Measurements from ENCODE around the gene TMEM240.

The TMEM240 gene

GRCh38 chr1:1534401-1535154 is 5.8 kb downstream of the TMEM240 start:
- TF ChIP-seq, protein P1, sequence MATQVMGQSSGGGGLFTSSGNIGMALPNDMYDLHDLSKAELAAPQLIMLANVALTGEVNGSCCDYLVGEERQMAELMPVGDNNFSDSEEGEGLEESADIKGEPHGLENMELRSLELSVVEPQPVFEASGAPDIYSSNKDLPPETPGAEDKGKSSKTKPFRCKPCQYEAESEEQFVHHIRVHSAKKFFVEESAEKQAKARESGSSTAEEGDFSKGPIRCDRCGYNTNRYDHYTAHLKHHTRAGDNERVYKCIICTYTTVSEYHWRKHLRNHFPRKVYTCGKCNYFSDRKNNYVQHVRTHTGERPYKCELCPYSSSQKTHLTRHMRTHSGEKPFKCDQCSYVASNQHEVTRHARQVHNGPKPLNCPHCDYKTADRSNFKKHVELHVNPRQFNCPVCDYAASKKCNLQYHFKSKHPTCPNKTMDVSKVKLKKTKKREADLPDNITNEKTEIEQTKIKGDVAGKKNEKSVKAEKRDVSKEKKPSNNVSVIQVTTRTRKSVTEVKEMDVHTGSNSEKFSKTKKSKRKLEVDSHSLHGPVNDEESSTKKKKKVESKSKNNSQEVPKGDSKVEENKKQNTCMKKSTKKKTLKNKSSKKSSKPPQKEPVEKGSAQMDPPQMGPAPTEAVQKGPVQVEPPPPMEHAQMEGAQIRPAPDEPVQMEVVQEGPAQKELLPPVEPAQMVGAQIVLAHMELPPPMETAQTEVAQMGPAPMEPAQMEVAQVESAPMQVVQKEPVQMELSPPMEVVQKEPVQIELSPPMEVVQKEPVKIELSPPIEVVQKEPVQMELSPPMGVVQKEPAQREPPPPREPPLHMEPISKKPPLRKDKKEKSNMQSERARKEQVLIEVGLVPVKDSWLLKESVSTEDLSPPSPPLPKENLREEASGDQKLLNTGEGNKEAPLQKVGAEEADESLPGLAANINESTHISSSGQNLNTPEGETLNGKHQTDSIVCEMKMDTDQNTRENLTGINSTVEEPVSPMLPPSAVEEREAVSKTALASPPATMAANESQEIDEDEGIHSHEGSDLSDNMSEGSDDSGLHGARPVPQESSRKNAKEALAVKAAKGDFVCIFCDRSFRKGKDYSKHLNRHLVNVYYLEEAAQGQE (IDR thresholded peaks at IDR 0.05; ENCODE audit: low read depth): no peak

GRCh38 chr1:1531947-1532346 is 8.5 kb downstream of the TMEM240 start:
- TF ChIP-seq TAF1 (IDR thresholded peaks at IDR 0.05; ENCODE audit: low read depth): no peak
- no peak for TF ChIP-seq EGR1 (IDR thresholded peaks at IDR 0.05)
- TF ChIP-seq RAD21 (IDR thresholded peaks at IDR 0.05; ENCODE audit: low read depth): no peak
- TF ChIP-seq, protein P2, sequence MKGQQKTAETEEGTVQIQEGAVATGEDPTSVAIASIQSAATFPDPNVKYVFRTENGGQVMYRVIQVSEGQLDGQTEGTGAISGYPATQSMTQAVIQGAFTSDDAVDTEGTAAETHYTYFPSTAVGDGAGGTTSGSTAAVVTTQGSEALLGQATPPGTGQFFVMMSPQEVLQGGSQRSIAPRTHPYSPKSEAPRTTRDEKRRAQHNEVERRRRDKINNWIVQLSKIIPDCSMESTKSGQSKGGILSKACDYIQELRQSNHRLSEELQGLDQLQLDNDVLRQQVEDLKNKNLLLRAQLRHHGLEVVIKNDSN (IDR thresholded peaks at IDR 0.05): no peak
- no peak for TF ChIP-seq TEAD4 (IDR thresholded peaks at IDR 0.05)
- no peak for TF ChIP-seq NFIC (IDR thresholded peaks at IDR 0.05)
- TF ChIP-seq, protein P1 (IDR thresholded peaks at IDR 0.05; ENCODE audit: low read depth): no peak
- TF ChIP-seq ZBTB7A (IDR thresholded peaks at IDR 0.05; ENCODE audit: low read depth): no peak
- TF ChIP-seq YY1 (IDR thresholded peaks at IDR 0.05; ENCODE audit: low read depth): no peak
- TF ChIP-seq, protein P3, sequence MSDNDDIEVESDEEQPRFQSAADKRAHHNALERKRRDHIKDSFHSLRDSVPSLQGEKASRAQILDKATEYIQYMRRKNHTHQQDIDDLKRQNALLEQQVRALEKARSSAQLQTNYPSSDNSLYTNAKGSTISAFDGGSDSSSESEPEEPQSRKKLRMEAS (IDR thresholded peaks at IDR 0.05): no peak
- no peak for TF ChIP-seq EP300 (IDR thresholded peaks at IDR 0.05; ENCODE audit: borderline replicate concordance)
- no peak for TF ChIP-seq TCF12 (IDR thresholded peaks at IDR 0.05; ENCODE audit: low read depth)
- no peak for TF ChIP-seq CREB1 (IDR thresholded peaks at IDR 0.05; ENCODE audit: low read depth)
- TF ChIP-seq FOXM1 (IDR thresholded peaks at IDR 0.05; ENCODE audit: borderline replicate concordance, low read depth): no peak

DNA sequence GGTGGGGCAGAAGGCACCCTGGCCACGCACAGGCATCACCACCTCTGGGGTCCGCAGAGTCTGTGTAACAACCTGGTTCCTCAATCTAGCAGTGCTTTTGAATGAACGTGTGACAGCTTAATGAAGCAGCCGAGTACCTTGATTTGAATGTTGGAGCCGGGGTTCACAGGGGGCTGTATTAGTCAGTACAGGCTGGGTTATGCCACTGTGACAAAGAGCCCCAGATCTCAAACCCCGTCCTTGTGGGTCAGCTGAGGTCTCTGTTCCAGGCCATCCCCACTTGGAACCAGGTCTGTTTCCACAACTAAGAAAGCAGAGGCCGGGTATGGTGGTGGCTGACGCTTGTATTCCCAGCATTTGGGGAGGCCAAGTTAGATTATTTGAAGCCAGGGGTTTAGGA is 10.5 kb downstream of the TMEM240 start:
- no peak for TF ChIP-seq TCF12 (IDR thresholded peaks at IDR 0.05; ENCODE audit: low read depth)
- TF ChIP-seq RAD21 (IDR thresholded peaks at IDR 0.05; ENCODE audit: low read depth): no peak
- TF ChIP-seq, protein P2 (IDR thresholded peaks at IDR 0.05): no peak

DNA sequence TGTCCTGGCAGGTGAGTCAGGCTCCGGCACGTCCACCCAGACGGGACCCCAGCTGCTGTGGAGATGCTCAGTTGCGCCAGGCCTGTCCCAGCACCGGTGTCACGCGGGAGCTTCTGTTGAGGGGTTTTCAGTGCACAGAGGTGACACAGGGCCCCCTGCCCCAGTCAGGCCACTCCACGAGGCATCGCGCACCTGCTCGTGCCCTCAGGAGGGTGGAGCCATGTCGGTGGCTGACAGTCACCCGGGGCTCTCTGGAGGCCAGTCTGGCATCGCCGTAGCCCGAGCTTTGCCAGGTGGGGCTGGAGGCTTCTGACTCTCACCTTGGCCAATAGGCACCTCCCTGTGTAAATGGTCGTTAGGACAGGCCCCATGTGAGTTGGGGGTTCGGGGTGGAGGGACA is 11.1 kb downstream of the TMEM240 start:
- TF ChIP-seq FOXM1 (IDR thresholded peaks at IDR 0.05; ENCODE audit: borderline replicate concordance, low read depth): no peak
- TF ChIP-seq NFIC (IDR thresholded peaks at IDR 0.05): no peak
- TF ChIP-seq YY1 (IDR thresholded peaks at IDR 0.05; ENCODE audit: low read depth): no peak
- no peak for TF ChIP-seq EGR1 (IDR thresholded peaks at IDR 0.05)
- TF ChIP-seq, protein P2 (IDR thresholded peaks at IDR 0.05): no peak
- no peak for TF ChIP-seq TEAD4 (IDR thresholded peaks at IDR 0.05)
- no peak for TF ChIP-seq ZBTB7A (IDR thresholded peaks at IDR 0.05; ENCODE audit: low read depth)

DNA sequence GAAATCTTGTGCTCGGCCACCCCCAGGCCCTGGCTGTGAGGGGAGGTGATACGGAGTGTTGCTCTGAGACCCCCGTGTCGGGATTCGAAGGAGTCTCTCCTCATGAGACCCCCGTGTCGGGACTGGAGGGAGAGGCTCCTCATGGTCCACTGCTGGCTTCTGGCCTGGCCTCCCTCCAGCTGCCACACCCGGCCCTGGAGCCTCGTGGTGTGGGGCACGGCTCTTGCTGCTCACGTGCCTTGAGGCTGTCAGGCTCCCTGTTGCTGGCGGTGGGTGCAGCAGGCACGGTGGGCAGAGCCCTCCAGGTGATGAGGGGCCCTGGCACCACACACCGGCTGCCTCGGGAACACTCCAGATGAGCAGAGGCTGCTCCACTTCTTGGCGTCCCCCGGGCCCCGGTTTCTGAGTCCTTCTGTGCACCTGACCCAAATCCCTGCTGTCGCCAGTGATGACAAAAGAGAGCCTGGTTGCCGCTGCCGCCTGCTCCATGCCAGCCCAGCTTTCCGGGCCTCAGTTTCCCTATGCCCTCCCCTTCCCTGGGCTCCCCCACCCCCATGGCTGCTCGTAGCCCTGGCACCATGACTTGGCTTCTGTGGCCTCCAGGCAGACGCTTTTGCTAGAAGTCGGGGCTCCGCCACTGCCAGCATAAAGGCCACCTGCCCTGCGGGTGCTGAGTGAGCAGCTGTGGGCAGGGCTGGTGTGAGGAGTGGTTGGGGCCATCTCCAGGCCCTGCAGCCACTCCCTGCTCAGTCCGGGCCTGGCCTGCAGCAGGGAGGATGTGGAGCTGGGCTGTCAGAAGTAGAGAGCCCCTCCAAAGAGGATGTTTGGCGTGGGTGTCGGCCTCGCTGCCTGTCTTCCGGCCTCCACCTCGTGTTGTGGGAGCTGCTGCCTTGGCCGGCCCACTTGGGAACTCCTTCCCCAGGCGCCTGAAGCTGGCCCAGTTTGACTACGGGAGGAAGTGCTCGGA is 11.8 kb downstream of the TMEM240 start:
- TF ChIP-seq TAF1 (IDR thresholded peaks at IDR 0.05; ENCODE audit: low read depth) (no peak), YY1 (IDR thresholded peaks at IDR 0.05; ENCODE audit: low read depth) (no peak), CEBPB (IDR thresholded peaks at IDR 0.05) (no peak), EP300 (IDR thresholded peaks at IDR 0.05; ENCODE audit: borderline replicate concordance) (no peak), RAD21 (IDR thresholded peaks at IDR 0.05; ENCODE audit: low read depth) (no peak), TCF12 (IDR thresholded peaks at IDR 0.05; ENCODE audit: low read depth) (no peak), EGR1 (IDR thresholded peaks at IDR 0.05) (no peak), NFIC (IDR thresholded peaks at IDR 0.05) (no peak)
- TF ChIP-seq, protein P1 (IDR thresholded peaks at IDR 0.05; ENCODE audit: low read depth): no peak
- TF ChIP-seq, protein P3 (IDR thresholded peaks at IDR 0.05): no peak
